Caco-2 (cell line): ENCODE data around the gene SGMS1. TPM values are rescaled to one million over a fixed set of nuclear protein-coding genes. Genes with fewer than 3 reads are reported as not detected.

Experiments used
- BruUV-seq: library from RNA; stranded (reverse); fragments of 400-500 nt; replicated peaks from 2 replicates; lab custom pipeline; 2021; lab: Mats Ljungman, UMichigan
- CTCF ChIA-PET: fragments of 300-600 bp; sonication (Branson Sonifier 250); formaldehyde crosslinking; loops from one replicate; lab custom pipeline; 2022; ENCODE audit warnings: antibody characterized with exemption; lab: Charles Lee
- POLR2A ChIA-PET: fragments of 300-600 bp; sonication (Branson Sonifier 250); formaldehyde crosslinking; loops from one replicate; lab custom pipeline; 2022; ENCODE audit warnings: antibody characterized with exemption; lab: Charles Lee
- DNase-seq, 2 experiments: peaks; one replicate each; pipeline versions ENCODE4 v3.0.0 to v3.0.0-alpha.2; 2020 to 2022
- H3K27me3 ChIP-seq: replicated peaks from 2 replicates; pipeline ENCODE4 v1.6.0; 2011; ENCODE audit warnings: low read length; ENCODE audit not compliant: control insufficient read depth, insufficient read depth
- H3K36me3 ChIP-seq: 2 replicates; pipeline ENCODE4 v1.5.1; 2011; ENCODE audit warnings: low read length; ENCODE audit not compliant: control insufficient read depth, insufficient read depth
- H3K4me1 ChIP-seq: fragments of 250-450 bp; sonication (Bioruptor Pico); 2 replicates; pipeline ENCODE4 v1.5.1; 2020; ENCODE audit warnings: mild to moderate bottlenecking
- H3K4me3 ChIP-seq: 2 replicates; pipeline ENCODE4 v1.5.1; 2011; ENCODE audit warnings: low read depth, mild to moderate bottlenecking, control low read depth, low read length
- H3K9me3 ChIP-seq: fragments of 250-450 bp; sonication (Bioruptor Pico); 2 replicates; pipeline ENCODE4 v1.5.1; 2020; ENCODE audit warnings: mild to moderate bottlenecking, moderate library complexity
- H3K27ac Mint-ChIP-seq: one replicate; pipeline ENCODE4 v1.8.0; 2022; ENCODE audit warnings: mixed read lengths; ENCODE audit not compliant: unreplicated experiment
- H3K27me3 Mint-ChIP-seq: one replicate; pipeline ENCODE4 v1.8.0; 2022; ENCODE audit warnings: mixed read lengths; ENCODE audit not compliant: insufficient read depth, unreplicated experiment
- H3K36me3 Mint-ChIP-seq: one replicate; pipeline ENCODE4 v1.8.0; 2022; ENCODE audit warnings: mild to moderate bottlenecking, mixed read lengths; ENCODE audit not compliant: insufficient read depth, unreplicated experiment
- H3K4me1 Mint-ChIP-seq: one replicate; pipeline ENCODE4 v1.8.0; 2022; ENCODE audit warnings: low read depth, mixed read lengths; ENCODE audit not compliant: unreplicated experiment
- H3K4me3 Mint-ChIP-seq: one replicate; pipeline ENCODE4 v1.8.0; 2022; ENCODE audit warnings: mild to moderate bottlenecking, moderate library complexity, mixed read lengths; ENCODE audit not compliant: unreplicated experiment
- H3K9me3 Mint-ChIP-seq: one replicate; pipeline ENCODE4 v1.8.0; 2022; ENCODE audit warnings: mixed read lengths; ENCODE audit not compliant: unreplicated experiment
- intact Hi-C: fragments of 100-400 bp; cut with micrococcal nuclease; formaldehyde crosslinking; loops from one replicate; pipeline ENCODE4 v1.10.0; 2022; ENCODE audit not compliant: unreplicated experiment
- total RNA-seq: library from RNA; stranded (reverse); gene quantifications from 2 replicates; pipeline ENCODE4 v1.2.3, GENCODE V29; 2022
- TF ChIP-seq, protein P1 (sequence below), 2 experiments: fragments of 200-600 bp in 1 of 2; IDR thresholded peaks; 1 replicate in 1 of 2; 2 replicates in 1 of 2; pipeline versions ENCODE4 v1.5.1 to v1.8.0; 2011 to 2022; ENCODE audit warnings: antibody characterized with exemption in 1 of 2, control low read depth in 1 of 2, inconsistent platforms in 1 of 2, low read depth in 1 of 2, low read length in 1 of 2, mild to moderate bottlenecking in 1 of 2, moderate library complexity in 1 of 2; ENCODE audit not compliant: insufficient read depth in 1 of 2, severe bottlenecking in 1 of 2, unreplicated experiment in 1 of 2

Gene SGMS1
- total RNA-seq, 1 experiment from 2014 or later, result 30.5 TPM

DNA sequence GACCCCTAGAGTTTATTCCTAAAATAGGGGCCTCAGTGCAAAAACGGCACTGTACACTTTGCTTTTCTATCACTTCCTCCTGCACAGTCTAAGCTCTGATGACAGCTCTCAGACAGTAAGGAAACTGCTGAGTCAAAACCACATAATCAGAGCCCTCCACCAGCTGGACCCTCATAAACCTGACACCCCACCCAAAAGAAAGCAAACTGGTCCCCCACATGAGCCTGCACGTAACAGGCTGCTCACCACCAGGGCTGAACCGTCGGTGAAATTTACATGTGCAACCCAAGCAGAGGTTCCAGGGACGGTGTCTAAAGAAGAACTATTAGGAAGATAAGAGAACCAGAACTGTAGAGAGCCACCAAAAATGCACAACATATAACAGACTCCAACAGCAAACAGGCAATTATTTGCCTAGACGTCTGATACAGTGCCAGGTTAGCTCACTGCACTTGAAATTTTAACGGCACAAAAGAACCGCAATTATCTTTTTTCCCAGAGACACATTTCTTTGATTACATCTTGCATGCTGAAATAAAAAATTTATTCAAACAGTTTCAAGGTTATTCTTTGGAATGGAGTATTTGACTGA, 19.6 kb downstream of the SGMS1 start:
- Mint-ChIP-seq H3K4me1 (peaks cover 60% of the 10 kb centered on the region), H3K27me3 (no peaks in the 10 kb centered on the region), H3K4me3 (peak overlapping the region; percentile 42), H3K36me3 (peaks cover 6% of the 10 kb centered on the region), H3K27ac (no peak overlapping the region), H3K9me3 (no peaks in the 10 kb centered on the region)
- CTCF ChIA-PET, result no interaction called here
- no peak for DNase-seq
- no peaks in the 10 kb centered on the region for H3K9me3 ChIP-seq
- H3K4me3 ChIP-seq, result no peak overlapping the region
- TF ChIP-seq, protein P1, sequence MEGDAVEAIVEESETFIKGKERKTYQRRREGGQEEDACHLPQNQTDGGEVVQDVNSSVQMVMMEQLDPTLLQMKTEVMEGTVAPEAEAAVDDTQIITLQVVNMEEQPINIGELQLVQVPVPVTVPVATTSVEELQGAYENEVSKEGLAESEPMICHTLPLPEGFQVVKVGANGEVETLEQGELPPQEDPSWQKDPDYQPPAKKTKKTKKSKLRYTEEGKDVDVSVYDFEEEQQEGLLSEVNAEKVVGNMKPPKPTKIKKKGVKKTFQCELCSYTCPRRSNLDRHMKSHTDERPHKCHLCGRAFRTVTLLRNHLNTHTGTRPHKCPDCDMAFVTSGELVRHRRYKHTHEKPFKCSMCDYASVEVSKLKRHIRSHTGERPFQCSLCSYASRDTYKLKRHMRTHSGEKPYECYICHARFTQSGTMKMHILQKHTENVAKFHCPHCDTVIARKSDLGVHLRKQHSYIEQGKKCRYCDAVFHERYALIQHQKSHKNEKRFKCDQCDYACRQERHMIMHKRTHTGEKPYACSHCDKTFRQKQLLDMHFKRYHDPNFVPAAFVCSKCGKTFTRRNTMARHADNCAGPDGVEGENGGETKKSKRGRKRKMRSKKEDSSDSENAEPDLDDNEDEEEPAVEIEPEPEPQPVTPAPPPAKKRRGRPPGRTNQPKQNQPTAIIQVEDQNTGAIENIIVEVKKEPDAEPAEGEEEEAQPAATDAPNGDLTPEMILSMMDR (IDR thresholded peaks at IDR 0.05; ENCODE audit: insufficient read depth in 1 of 2, low read depth in 1 of 2, low read length in 1 of 2, severe bottlenecking in 1 of 2, unreplicated experiment in 1 of 2), result no peak
- H3K27me3 ChIP-seq, result no peaks in the 10 kb centered on the region
- no peaks in the 10 kb centered on the region for H3K36me3 ChIP-seq
- peaks cover 63% of the 10 kb centered on the region for H3K4me1 ChIP-seq
- POLR2A ChIA-PET, result no interaction called here
- intact Hi-C loops, result no loop called here
- BruUV-seq, result no TSS peak

DNA sequence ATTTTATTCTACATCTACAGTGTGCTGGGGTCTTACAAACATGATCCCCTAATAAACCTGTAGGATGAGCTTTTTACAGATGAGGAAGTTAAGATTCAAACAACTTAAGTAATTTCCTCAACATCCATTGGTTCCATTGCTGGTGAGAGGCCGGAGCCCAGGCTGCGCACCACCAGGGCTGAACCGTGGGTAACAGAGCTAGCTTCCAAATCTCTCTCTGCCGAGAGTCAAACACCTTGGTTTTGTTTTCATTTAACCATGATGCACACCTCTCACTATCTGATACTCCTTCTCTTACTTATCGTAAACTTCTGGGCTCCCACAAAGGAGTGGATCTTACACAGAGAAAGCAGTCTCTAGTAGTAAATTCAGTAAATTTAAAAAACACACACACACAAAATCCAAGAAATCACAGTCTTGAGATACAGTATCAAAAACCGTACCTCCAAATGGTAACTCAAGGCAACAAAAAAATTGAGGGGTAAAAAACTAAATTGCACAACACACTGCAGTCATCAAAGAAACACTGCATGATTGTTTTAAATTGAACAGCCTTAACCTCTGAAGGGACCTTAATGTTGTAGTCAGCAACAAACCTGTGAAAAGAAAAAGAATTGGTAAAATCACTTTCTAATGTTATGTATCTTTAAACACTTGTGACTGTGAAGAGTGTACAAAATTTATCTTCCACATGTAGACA, 20.5 kb downstream of the SGMS1 start:
- peaks cover 63% of the 10 kb centered on the region for H3K4me1 ChIP-seq

DNA sequence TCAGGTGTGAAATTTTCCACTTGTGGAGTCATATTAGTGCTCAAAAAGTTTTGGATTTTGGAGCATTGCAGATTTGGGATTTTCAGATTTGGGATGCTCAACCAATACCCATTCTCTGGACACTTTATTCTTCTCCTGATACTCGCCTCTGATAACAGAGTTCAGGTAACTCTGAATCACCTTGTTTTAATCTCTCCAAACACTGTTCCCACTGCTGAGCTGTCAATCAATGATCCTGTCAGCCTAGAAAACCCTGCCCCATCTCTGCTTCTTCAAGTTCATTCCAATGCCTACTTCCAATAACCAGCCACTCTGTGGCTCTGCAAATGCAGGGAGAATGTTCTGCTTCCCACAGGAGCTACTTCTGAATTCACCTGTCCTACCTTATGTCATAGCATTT, 21.8 kb downstream of the SGMS1 start:
- H3K4me1 ChIP-seq, result peaks cover 63% of the 10 kb centered on the region
- H3K9me3 Mint-ChIP-seq, result no peaks in the 10 kb centered on the region
- H3K27ac Mint-ChIP-seq, result peak overlapping the region; percentile 21
- TF ChIP-seq, protein P1 (IDR thresholded peaks at IDR 0.05; ENCODE audit: insufficient read depth in 1 of 2, low read depth in 1 of 2, low read length in 1 of 2, severe bottlenecking in 1 of 2, unreplicated experiment in 1 of 2), result no peak
- BruUV-seq, result no TSS peak
- ChIA-PET POLR2A (interaction anchor here (1.0 kb wide), 1 partner anchor 23 kb away, joined by 3 read pairs; no protein-coding TSS in a partner anchor), CTCF (no interaction called here)
- H3K4me3 Mint-ChIP-seq, result no peak overlapping the region
- no peaks in the 10 kb centered on the region for H3K27me3 ChIP-seq
- H3K9me3 ChIP-seq, result no peaks in the 10 kb centered on the region
- intact Hi-C loops, result no loop called here
- H3K36me3 ChIP-seq, result no peaks in the 10 kb centered on the region
- peaks cover 49% of the 10 kb centered on the region for H3K4me1 Mint-ChIP-seq
- DNase-seq, result no peak
- H3K4me3 ChIP-seq, result no peak overlapping the region
- H3K27me3 Mint-ChIP-seq, result no peaks in the 10 kb centered on the region
- peaks cover 6% of the 10 kb centered on the region for H3K36me3 Mint-ChIP-seq

More for the DNA sequence above, 20.5 kb downstream of the SGMS1 start:
- TF ChIP-seq, protein P1 (IDR thresholded peaks at IDR 0.05; ENCODE audit: insufficient read depth in 1 of 2, low read depth in 1 of 2, low read length in 1 of 2, severe bottlenecking in 1 of 2, unreplicated experiment in 1 of 2), result no peak
- no peaks in the 10 kb centered on the region for H3K36me3 ChIP-seq
- no TSS peak for BruUV-seq
- no peaks in the 10 kb centered on the region for H3K27me3 ChIP-seq
- no peaks in the 10 kb centered on the region for H3K27me3 Mint-ChIP-seq
- no peak overlapping the region for H3K4me3 ChIP-seq
- intact Hi-C loops, result no loop called here
- no peak for DNase-seq
- H3K27ac Mint-ChIP-seq, result peak overlapping the region; percentile 49
- no peaks in the 10 kb centered on the region for H3K9me3 Mint-ChIP-seq
- peaks cover 6% of the 10 kb centered on the region for H3K36me3 Mint-ChIP-seq
- CTCF ChIA-PET, result no interaction called here
- H3K4me1 Mint-ChIP-seq, result peaks cover 60% of the 10 kb centered on the region
- no peak overlapping the region for H3K4me3 Mint-ChIP-seq
- POLR2A ChIA-PET, result no interaction called here
- no peaks in the 10 kb centered on the region for H3K9me3 ChIP-seq
